GM19099 (cell line): Measurements from ENCODE around the gene RBM24.

Source experiments
- POLR2A ChIP-seq: IDR thresholded peaks from 3 replicates; pipeline ENCODE4 v1.6.1; 2011; ENCODE audit warnings: low read depth; ENCODE audit not compliant: insufficient read length; ENCODE audit errors: extremely low read depth

Gene RBM24

DNA sequence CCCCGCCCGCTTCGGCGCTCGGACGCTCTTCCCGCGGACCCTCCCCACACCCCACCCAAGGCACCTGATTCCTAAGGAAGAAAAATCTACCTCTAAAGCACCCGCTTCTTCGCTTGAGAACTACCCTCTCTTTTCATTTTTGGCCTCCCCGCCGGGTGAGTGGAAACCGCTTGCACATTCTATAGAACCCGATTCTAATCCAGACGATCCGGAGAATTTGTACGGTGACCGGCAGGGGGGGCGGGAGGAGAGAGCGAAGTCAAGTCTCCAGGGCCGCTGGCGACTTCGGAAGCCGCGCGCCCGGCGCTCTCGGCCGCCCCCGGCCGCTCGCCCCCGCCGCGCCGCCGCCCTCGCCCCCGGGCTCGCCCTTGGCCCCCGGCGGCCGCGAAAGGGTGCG is at the start of gene RBM24:
Gene RBM24 (plus strand): TSS at position 262 of the 397 bp plus-strand sequence. CDS start 221 bp downstream, outside the sequence.
- no peak for TF ChIP-seq POLR2A

DNA sequence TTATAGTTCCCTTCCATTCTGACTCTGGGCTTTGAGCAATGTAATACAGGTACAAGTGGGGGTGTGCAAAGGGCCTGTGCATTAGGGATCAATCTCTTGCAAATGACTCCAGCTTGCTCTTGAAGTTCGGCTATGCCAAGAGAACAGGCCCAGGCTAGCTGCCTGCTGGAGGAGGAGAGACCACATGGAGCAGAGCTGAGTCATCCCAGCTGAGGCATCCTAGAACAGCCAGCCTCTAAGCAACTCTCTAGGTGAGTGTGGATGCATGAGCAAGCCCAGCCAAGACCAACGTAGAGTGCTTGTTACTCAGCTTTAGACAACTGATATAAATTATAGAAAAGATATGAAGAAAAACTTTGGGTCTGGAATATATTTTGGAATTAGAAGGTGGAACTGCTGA is 47.6 kb upstream of the RBM24 start:
- TF ChIP-seq POLR2A, result no peak

- no peak for TF ChIP-seq POLR2A
These were observed 43.9 kb upstream of the RBM24 start for GRCh38 chr6:17237246-17237645.

DNA sequence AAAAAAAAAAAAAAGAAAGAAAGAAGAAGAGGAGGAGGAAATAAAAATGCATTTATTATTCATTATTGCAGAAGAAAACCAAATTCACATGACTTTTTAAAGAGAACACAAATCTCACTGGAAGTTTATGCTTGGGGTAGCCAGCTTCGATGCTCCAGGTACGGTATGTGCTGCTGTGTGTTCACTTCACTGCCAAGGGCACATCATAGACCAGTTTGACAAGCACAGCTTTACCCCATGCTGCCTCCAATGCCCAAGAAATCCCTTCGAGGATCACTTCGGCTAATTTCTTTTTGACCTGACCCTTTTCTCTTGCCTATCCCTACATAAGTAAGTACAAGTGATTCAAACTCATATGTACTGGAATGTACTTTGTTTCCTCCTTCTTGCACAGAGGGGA is 41.9 kb upstream of the RBM24 start:
- TF ChIP-seq POLR2A, result no peak

- TF ChIP-seq POLR2A, result no peak
These were observed 40.2 kb upstream of the RBM24 start for GRCh38 chr6:17240803-17241500.

GRCh38 chr6:17242087-17242486 is 39.1 kb upstream of the RBM24 start:
- no peak for TF ChIP-seq POLR2A

DNA sequence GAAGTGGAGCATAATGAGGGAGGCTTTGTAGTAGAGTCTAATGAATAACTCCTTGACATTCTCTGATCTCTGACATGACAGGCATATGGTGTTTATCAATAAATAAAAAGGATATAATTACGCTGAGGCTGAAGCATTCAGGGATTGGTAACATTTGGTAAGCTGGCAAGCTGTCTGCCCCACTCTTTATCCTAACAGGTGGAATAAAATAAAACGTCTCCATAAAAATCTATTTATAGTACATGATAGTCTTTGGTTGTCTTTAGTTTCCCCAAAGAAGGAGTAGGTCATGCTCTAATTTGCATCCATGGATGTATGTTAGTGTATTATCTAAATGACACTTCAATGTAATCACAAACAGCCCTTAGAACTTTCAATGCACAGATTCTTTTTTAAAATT is 30.9 kb upstream of the RBM24 start:
- no peak for TF ChIP-seq POLR2A

- TF ChIP-seq POLR2A, result no peak
These were observed 29.2 kb upstream of the RBM24 start for GRCh38 chr6:17251953-17252352.

- TF ChIP-seq POLR2A, result no peak
These were observed 22.4 kb upstream of the RBM24 start for GRCh38 chr6:17258749-17259148.

- no peak for TF ChIP-seq POLR2A
These were observed 15.6 kb upstream of the RBM24 start for GRCh38 chr6:17265570-17265969.

DNA sequence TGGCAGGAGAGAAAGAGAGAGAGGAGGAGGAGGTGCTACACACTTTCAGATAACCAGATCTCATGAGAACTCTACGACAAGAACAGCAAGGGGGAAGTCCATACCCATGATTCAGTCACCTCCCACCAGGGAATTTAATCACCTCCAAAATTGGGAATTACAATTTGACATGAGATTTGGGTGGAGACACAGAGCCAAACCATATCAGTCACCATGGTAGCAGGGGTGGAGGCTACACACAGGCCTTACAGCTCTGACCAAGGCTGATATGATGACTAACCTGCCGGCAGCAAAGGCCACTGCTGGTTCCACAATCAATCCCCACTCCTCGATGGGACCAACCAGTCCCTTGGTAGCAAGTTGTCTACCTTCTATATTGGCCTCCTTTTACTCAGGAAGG is 13.6 kb upstream of the RBM24 start:
- no peak for TF ChIP-seq POLR2A

DNA sequence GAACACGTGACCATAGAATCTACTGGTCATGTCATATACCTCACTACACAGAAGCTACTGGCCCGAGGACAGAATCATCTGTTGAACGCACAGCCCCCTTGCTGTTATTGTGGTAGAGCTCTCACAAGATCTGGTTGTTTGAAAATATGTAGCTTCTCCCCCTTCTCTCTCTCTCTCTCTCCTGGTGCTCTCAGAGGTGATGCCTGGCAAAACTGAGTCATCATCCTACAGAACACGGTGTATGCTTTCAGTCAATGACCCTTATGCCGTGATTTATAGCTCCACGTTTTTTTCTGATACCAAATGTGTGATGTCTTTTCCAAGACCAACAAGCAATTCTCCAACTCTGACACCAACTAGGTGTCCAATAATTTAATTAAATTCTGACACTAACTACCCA is 13.0 kb upstream of the RBM24 start:
- no peak for TF ChIP-seq POLR2A

GRCh38 chr6:17269840-17270239 is 11.3 kb upstream of the RBM24 start:
- TF ChIP-seq POLR2A, result no peak

DNA sequence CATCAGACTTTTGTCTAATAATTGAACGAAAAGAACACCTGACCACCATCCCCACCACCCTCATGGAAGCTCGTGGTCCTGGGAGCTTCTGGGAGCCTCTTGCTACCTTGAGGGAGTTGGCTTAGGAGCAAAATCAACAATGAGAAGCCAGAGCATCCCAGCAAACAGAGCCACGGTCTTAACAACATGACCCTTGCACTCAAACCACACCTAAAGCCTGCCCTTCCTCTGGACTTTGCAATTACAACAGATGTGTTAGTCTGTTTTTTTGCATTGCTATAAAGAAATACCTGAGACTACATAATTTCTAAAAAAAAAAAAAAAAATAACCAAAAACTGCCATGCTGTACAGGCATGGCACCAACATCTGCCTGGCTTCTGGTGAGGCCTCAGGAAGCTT is 9.5 kb upstream of the RBM24 start:
- no peak for TF ChIP-seq POLR2A

DNA sequence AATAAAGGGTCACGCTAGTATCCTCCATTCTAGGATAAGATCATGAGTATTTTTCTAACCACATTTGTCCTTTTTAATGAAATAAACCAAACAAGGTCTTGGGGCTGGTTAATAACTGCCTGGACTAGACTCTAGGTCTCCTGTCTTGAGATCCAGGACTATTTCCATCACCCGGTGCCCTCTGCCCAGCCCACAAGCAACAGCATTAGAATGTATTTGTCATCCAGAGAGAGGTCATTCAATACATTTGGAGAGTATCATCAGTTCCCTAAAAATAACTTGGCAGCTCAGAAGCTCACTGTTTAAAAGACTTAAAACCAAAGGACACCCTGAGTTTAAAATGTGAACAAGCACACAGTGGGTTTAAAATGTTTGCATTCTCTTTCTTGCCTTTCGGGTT is 4.4 kb upstream of the RBM24 start:
- no peak for TF ChIP-seq POLR2A

- no peak for TF ChIP-seq POLR2A
These were observed 3.9 kb upstream of the RBM24 start for GRCh38 chr6:17277256-17277655.

GRCh38 chr6:17278289-17279063 is 2.7 kb upstream of the RBM24 start:
- TF ChIP-seq POLR2A, result no peak

GRCh38 chr6:17280138-17280537 is 1.0 kb upstream of the RBM24 start:
- no peak for TF ChIP-seq POLR2A
